NCI-H187 treated with DMSO at 0.1 percent for 48 hours (cell line): ENCODE results near the gene MLLT3.

Experiments
- DNase-seq: peaks from one replicate; lab custom pipeline; 2025; lab: John Stamatoyannopoulos, UW

Gene MLLT3

DNA sequence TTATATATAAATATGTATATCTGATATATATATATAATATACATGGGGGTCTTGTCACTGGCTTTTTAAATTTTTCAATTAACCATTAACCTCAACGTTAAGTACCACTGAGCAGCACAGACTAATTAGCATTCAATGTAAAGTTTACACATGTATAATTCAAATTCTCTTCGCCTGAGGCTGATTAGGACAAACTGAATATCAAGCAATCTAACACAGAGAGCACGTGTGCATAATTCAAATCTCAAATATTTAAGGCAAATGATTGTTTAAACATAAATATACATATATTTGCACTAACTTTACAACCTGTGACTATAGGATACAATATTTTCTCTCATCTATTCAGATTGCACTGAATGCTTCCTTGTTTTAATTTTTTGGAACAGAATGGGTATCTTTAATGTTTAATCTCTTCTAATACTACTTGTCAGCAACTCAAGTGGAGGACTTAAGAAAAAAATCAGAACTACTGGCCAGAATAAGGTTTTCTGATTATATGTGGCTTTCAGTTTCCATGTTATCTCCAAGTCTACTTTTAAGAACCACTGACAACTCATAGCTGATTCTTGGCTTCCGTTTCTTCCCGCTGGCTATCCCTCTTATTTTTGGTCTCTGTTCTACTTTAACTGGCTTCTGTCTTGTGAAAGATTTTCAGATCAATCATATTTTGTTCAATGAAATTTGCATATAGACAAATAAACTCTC lies 204.8 kb downstream of the MLLT3 start:
- no peak for DNase-seq

DNA sequence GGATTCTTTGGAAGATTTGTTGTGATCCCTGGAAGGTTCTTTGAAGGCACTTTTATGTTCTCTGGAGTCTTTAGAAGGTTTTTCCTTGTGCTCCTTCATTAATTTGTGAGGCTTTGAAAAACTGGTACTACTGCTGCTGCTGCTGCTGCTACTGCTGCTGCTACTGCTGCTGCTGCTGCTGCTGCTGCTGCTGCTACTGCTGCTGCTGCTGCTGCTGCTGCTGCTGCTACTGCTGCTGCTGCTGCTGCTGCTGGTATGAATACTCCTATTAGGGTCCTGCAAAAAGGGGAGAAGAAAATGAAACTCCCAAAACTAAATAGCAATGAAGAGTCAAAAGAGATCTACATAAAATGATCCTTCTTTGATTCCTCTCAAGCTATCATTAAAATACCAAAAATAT lies 208.1 kb downstream of the MLLT3 start:
- no peak for DNase-seq

GRCh38 chr9:20409321-20410092 lies 212.8 kb downstream of the MLLT3 start:
- DNase-seq = no peak

DNA sequence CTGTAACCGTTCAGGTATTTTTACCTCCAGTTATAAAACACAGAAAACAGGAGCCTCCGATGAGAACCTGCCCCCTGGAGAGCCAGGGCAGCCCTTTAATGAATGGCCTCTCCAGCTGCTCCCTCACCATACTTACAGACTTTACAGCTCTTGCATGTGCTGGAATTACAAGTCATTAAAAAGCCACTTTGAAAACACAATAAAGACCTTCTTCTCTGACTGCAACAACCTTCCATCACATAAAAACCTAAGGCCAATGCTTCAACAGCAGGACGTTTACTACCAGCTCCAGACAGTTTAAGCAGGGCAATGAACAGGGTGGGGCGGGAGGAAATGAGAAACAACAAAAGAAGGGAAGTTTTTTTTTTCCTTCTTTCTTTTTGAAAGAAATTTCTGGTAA lies 213.8 kb downstream of the MLLT3 start:
- no peak for DNase-seq

- DNase-seq = no peak
Measured at GRCh38 chr9:20407013-20407412, 215.3 kb downstream of the MLLT3 start.

DNA sequence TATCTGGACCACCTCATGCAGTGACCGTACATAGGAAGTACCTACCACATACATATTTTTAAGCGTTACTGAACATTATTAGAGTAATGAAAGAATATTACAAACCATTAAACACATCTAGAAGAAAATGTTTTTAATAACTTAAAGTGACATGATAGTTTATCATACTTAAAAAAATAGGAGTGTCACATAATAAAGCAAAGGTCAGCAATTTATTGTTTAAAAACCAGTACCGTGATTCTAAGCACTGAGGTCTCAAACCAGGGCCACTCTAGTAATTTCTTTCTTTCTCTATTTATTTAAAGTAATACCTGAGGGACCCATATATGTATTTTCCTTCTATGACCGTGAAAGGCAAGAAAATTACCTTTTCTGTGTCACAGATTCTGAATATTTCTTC lies 216.0 kb downstream of the MLLT3 start:
- DNase-seq = no peak

GRCh38 chr9:20405616-20406015 lies 216.7 kb downstream of the MLLT3 start:
- DNase-seq = no peak

GRCh38 chr9:20405078-20405477 lies 217.2 kb downstream of the MLLT3 start:
- no peak for DNase-seq

DNA sequence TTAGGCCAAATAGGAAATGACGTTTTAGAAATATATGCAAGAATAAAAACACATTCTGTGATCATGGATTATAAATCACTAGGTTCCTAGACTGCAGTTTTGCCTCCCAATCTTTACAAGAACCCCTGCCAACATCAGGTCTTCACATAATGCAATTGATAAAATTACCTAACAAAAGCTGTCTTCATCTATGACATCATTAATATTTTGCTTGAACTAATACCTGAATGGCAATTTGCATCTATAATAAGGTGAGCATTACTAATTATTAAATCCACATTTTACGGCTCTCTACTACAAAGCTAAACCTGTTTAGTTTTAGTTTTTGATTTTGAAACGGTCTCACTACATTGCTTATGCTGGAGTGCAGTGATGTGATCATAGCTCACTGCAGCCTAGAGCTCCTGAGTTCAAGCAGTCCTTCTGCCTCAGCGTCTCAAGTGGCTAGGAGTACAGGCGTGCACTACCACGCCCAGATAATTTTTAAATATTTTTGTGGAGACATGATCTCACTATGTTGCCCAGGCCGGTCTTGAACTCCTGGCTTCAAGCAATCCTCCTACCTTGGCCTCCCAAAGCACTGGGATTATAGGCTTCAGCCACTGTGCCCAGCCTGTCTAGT lies 218.0 kb downstream of the MLLT3 start:
- no peak for DNase-seq

DNA sequence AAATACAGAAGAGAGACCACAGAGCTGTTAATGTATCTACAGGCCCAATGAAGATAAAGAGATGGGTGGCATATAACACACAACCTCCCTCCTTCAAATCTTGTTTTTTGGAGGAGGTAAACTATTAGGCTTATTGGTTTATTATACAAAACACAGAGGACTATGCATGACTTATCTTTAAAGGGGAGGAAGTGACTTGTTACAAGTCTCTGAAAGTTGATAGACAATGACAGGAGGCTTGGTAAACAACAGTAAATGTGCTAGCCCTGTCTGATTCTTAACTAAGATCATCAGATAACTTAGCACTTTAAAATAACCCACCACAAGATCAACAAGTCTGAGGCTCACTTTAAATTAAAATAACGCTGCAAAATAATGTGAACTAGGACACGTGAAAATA lies 219.0 kb downstream of the MLLT3 start:
- DNase-seq = no peak

DNA sequence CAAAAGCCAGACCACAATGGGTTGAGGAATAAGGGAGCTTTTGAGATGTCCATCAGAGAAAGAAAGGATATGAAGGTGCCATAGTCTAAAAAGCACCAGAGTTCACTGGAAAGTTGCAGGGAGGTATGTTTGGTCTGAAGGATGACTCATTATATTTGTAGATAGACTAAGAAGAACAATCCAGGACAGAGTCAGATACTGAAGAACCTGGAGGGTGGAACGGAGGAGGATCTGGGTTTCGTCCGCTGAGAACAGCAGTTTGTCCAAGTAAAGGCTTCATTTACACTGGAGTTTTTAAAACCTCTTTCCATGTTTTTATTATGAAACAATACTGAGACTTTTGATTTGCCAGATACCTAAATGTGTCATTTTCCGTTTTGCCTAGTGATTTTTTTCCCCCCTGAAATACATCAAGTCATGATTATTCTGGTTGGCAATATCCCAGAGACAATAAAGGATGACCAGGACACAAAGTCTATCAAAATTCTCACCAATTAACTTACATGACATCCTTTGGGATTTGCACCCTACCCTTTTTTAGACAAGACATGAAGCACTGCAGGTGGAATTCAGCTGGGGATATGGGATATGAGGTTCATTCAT lies 219.9 kb downstream of the MLLT3 start:
- no peak for DNase-seq

DNA sequence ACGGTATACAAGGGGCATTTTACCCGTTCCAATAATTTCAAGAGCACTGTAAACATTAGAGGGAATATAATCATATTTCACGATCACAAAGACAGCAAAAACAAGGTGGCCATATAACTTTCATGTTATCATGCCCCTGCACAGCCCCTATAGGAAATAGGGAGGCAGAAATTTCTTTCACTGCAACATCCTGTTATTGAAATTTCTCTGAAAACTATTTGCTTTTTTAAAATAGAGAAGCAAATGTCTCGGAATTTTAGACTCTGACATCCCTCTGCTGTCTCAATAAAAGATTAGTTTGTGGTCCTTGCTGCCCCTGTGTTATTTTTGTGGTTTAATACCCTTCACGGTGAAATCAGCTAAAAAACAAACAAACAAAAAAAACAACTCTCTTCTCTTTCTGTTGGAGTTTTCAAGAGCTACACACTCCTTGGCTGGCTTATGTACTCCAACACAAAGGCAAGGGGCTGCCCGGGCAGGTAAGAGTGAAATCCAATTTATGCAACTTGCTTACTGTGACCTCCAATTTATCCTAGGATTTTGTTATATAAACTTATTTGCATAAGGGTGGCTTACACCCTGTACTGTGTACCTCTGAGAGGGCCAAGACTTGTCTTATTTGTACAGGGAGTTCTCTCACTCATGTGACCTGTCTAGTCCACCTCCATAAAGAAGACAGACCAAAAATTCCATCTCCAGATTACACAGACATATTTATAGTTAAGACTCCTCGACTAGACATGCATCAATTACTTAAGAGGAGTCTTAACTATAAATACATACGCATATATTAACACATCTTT lies 223.6 kb downstream of the MLLT3 start:
- DNase-seq = no peak

GRCh38 chr9:20397348-20397747 lies 225.0 kb downstream of the MLLT3 start:
- DNase-seq = no peak

DNA sequence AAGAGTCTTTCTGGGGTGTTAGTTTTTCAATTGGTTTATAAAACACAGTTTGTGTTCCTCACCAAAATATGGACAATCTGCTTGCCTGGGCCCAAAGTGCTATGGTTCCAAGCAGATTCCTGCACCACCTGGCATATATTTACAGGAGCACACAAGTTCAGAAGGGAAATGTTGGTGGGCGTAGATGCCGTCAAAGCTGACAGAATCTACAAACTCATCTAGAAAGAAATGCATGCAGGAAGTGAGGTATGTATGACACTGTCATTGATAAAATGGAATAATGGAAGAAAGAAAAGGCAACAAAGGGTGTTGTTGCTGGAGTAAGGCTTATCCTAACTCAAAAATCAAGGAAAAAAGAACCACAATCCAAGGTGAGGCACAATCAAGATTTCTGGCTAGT lies 225.8 kb downstream of the MLLT3 start:
- DNase-seq = no peak

DNA sequence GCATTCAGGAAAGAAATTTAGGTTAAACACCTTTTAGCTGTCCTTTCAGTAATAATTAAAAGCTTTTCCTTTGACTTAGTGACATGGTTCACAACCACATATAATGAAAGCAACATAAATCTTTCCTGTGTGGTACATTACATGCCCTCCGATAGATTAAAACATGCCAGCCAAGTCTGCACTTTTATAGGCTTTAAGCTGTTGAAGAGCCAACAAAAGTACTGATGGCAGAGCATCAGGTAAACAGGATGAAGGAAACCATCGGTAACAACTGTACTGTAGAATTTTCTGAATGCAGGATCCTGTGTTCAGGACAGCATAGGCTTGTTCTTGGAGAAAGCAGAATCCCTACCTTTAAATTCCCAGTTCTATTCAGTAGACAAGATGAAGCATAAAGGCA lies 226.6 kb downstream of the MLLT3 start:
- no peak for DNase-seq

DNA sequence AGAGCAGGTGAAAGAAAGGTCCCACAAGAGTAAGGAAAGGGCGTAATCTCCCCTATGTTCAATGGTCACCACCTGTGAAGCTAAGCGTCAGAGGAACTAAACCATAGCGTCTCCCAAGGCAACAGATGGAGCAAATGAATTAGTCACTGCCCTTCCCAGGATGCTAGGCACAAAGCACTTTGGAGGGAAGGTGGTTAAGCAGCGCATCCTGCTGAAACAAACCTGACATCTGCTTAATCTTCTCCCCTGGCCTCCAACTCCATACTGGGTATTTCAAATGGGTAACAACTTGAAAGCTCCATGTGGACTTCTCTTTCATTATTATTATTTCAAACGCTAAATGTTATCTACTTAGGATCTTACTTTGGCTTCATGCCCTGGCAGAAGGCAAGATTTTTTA lies 227.3 kb downstream of the MLLT3 start:
- DNase-seq = no peak

DNA sequence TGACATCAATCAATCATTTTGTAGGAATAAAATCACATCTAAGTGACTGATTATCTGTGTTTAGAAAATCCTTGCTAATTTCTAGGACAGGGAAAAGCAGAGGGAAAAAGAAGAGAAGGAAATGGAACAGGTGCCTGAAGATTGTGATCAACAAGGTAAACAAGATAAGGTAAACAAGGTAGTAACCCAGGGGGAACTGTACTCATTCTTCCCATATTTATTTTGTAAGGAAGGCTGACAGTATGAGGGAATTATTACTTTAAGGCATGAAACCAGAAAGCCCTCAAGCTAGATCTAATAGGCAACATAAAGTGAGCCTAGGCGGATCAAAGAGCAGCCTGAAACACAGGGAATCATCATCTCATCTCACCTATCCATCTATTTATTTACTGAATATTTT lies 231.1 kb downstream of the MLLT3 start:
- DNase-seq = no peak

DNA sequence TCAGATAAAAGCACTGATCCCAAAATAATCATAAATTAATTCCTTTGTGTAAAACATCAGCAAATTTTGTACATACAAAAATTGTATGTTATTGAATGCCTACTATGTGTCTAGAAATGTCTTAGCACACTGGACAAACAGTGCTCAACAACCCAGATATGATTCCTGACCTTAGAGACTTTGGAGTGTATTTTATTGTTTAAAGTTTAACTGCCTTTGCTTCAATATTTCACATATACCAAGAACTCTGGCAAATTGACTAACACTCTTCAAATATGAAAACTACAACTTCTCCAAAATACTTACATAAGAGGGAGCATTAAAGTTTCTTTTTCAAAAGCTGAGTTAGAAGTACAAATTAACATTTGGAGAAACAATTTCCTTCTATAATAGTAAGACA lies 231.9 kb downstream of the MLLT3 start:
- no peak for DNase-seq

GRCh38 chr9:20387062-20387461 lies 235.2 kb downstream of the MLLT3 start:
- no peak for DNase-seq

DNA sequence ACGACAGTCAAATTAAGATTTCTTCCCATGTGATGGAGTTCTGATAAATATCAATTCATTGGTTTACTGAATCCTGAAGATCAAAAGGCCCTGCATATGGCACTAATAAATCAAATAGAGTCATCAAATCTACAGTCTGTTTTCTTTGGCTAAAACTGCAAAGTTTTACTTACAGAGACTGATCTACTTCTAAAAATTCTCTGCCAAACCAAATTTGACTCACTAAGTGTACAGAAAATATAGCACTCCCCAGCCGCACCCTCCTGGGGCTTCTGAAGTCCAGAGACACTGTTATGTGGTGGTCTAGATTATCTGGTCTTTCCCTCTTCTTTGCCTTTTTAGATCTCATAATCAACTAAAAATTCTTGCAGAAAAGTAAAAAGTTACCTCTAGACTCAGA lies 237.7 kb downstream of the MLLT3 start:
- no peak for DNase-seq

DNA sequence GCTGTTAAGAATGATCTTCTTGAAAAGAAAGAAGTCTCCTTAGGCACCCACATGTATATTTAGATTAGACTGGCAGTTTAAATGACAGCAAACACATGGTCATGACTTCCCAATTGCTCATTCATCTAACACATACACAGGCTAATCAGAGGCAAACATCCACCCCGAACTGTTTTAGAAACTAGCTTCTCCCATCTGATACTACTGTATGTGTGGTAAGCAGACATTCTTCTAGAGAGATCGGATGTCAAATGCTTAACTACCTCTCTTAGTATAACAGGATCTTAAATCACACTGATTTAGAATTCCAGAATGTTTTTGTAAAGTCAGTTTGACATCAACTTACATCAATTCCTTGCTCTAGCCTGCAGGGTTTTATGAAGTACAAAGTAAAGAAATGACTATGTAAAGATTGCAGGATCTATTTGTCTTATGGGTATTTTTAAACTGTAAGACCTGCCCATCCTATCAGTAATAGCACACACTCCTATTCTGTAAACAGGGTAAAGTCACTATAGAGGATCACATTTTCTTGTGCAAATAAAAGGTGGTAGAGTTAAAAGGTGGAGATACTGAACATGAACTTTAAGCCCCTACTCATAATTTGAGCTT lies 239.7 kb downstream of the MLLT3 start:
- DNase-seq = no peak

DNA sequence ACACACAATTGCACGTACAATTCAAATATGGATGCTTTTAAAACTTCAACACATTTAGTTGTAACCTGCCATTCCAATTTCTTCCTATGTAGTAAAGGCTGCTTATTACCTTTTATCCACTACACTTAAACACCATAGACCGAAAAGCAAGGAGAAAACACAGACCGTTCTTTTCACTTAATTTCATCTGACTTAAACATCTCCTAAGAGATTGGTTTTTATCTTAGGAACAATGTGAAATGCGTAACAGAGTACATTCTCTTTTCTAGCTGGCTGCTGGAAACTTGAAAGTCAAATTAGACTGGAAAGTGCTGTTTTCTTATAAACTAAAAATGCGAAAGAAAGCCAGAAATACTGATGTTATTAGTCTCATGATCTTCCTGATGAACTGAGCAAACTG lies 241.8 kb downstream of the MLLT3 start:
- DNase-seq = no peak
